MM.1S (cell line): ENCODE results near the gene TTLL11.

Source experiments
- DNase-seq: peaks from one replicate; pipeline ENCODE4 v3.0.0-alpha.2; 2015
- H2AFZ ChIP-seq: fragments of 300-600 bp; sonication (generic); 2 replicates; pipeline ENCODE4 v1.6.0; 2016; ENCODE audit warnings: antibody characterized with exemption, low read length
- H3F3A ChIP-seq: fragments of 300-600 bp; sonication (generic); 2 replicates; pipeline ENCODE4 v1.6.1; 2016; ENCODE audit warnings: mild to moderate bottlenecking, antibody characterized with exemption, low read length, moderate library complexity, mixed read lengths; ENCODE audit not compliant: insufficient read depth
- H3K27ac ChIP-seq: fragments of 300-600 bp; sonication (generic); 2 replicates; pipeline ENCODE4 v1.5.1; 2016; ENCODE audit warnings: mild to moderate bottlenecking, low read length
- H3K27me3 ChIP-seq: fragments of 300-600 bp; sonication (generic); replicated peaks from 2 replicates; pipeline ENCODE4 v1.6.0; 2016; ENCODE audit warnings: low read length; ENCODE audit not compliant: insufficient read depth
- H3K36me3 ChIP-seq: fragments of 300-600 bp; sonication (generic); replicated peaks from 2 replicates; pipeline ENCODE4 v1.6.1; 2016; ENCODE audit warnings: mild to moderate bottlenecking, low read length, mixed read lengths; ENCODE audit not compliant: insufficient read depth
- H3K4me1 ChIP-seq: fragments of 300-600 bp; sonication (generic); 2 replicates; pipeline ENCODE4 v1.6.1; 2016; ENCODE audit warnings: low read length, mixed read lengths
- H3K4me2 ChIP-seq: fragments of 300-600 bp; sonication (generic); 2 replicates; pipeline ENCODE4 v1.6.0; 2016; ENCODE audit warnings: low read depth, low read length
- H3K4me3 ChIP-seq: fragments of 300-600 bp; sonication (generic); 2 replicates; pipeline ENCODE4 v1.5.1; 2016; ENCODE audit warnings: low read length, mixed read lengths
- H3K79me2 ChIP-seq: fragments of 300-600 bp; sonication (generic); 2 replicates; pipeline ENCODE4 v1.6.1; 2016; ENCODE audit warnings: mixed run types, low read length, mixed read lengths
- H3K9ac ChIP-seq: fragments of 300-600 bp; sonication (generic); 2 replicates; pipeline ENCODE4 v1.6.1; 2016; ENCODE audit warnings: low read length, mixed read lengths
- H3K9me2 ChIP-seq: fragments of 300-600 bp; sonication (generic); replicated peaks from 2 replicates; pipeline ENCODE4 v1.6.1; 2016; ENCODE audit warnings: mild to moderate bottlenecking, low read length, mixed read lengths; ENCODE audit not compliant: insufficient read depth
- H3K9me3 ChIP-seq: fragments of 300-600 bp; sonication (generic); replicated peaks from 2 replicates; pipeline ENCODE4 v1.6.1; 2016; ENCODE audit warnings: mild to moderate bottlenecking, low read length, mixed read lengths; ENCODE audit not compliant: insufficient read depth
- H4K20me1 ChIP-seq: fragments of 300-600 bp; sonication (generic); 2 replicates; pipeline ENCODE4 v1.6.1; 2016; ENCODE audit warnings: mild to moderate bottlenecking, low read length, moderate library complexity, mixed read lengths; ENCODE audit not compliant: insufficient read depth
- CTCF ChIP-seq: fragments of 300-600 bp; sonication (generic); IDR thresholded peaks from 2 replicates; pipeline ENCODE4 v1.5.1; 2016; ENCODE audit warnings: antibody characterized with exemption, low read length, mixed read lengths
- EZH2 ChIP-seq: fragments of 300-600 bp; sonication (generic); optimal IDR thresholded peaks from 2 replicates; pipeline ENCODE3; 2017; ENCODE audit warnings: low read depth, mild to moderate bottlenecking, antibody characterized with exemption, low read length, mixed read lengths
- EZH2phosphoT487 ChIP-seq: fragments of 300-600 bp; sonication (generic); IDR thresholded peaks from 2 replicates; pipeline ENCODE4 v1.6.1; 2018; ENCODE audit warnings: antibody characterized with exemption, low read length

The TTLL11 gene

GRCh38 chr9:122015170-122015821 is 77.8 kb downstream of the TTLL11 start:
- Histone ChIP-seq H3K4me1 (no peaks in the 10 kb centered on the region), H4K20me1 (no peaks in the 10 kb centered on the region), H3K79me2 (no peaks in the 10 kb centered on the region), H3K27ac (no peak overlapping the region), H3K9me2 (no peaks in the 10 kb centered on the region), H3F3A (no peaks in the 10 kb centered on the region), H3K36me3 (no peaks in the 10 kb centered on the region), H3K27me3 (no peaks in the 10 kb centered on the region), H3K9ac (no peak overlapping the region), H3K9me3 (no peaks in the 10 kb centered on the region), H2AFZ (no peak overlapping the region), H3K4me3 (no peak overlapping the region), H3K4me2 (no peak overlapping the region)
- DNase-seq = no peak
- no peak for TF ChIP-seq EZH2

GRCh38 chr9:122011818-122012498 is 81.2 kb downstream of the TTLL11 start:
- H3K4me3 ChIP-seq = no peak overlapping the region
- no peaks in the 10 kb centered on the region for H3K9me3 ChIP-seq
- DNase-seq = no peak
- H3K79me2 ChIP-seq = no peaks in the 10 kb centered on the region
- no peaks in the 10 kb centered on the region for H4K20me1 ChIP-seq
- no peak overlapping the region for H3K9ac ChIP-seq
- no peaks in the 10 kb centered on the region for H3K4me1 ChIP-seq
- no peaks in the 10 kb centered on the region for H3K27me3 ChIP-seq
- no peak overlapping the region for H3K4me2 ChIP-seq
- no peaks in the 10 kb centered on the region for H3K9me2 ChIP-seq
- TF ChIP-seq EZH2phosphoT487 (no peak), EZH2 (no peak), CTCF (no peak)
- no peak overlapping the region for H3K27ac ChIP-seq
- no peaks in the 10 kb centered on the region for H3K36me3 ChIP-seq
- H3F3A ChIP-seq = no peaks in the 10 kb centered on the region
- no peak overlapping the region for H2AFZ ChIP-seq

GRCh38 chr9:122008559-122008958 is 84.5 kb downstream of the TTLL11 start:
- H3K4me3 ChIP-seq = no peak overlapping the region

More at GRCh38 chr9:122008559-122008958, 84.5 kb downstream of the TTLL11 start:
- Histone ChIP-seq H3K4me2 (no peak overlapping the region), H3K79me2 (no peaks in the 10 kb centered on the region), H3K27ac (no peak overlapping the region), H3K9me2 (no peaks in the 10 kb centered on the region), H4K20me1 (no peaks in the 10 kb centered on the region), H3K9me3 (no peaks in the 10 kb centered on the region), H3K36me3 (no peaks in the 10 kb centered on the region), H2AFZ (no peak overlapping the region), H3K4me1 (no peaks in the 10 kb centered on the region), H3F3A (no peaks in the 10 kb centered on the region), H3K27me3 (no peaks in the 10 kb centered on the region), H3K9ac (no peak overlapping the region)
- TF ChIP-seq EZH2phosphoT487 (no peak), EZH2 (no peak), CTCF (no peak)
- DNase-seq = no peak
